RWPE2 (cell line): ENCODE measurements around the gene GALNT7.

ENCODE experiments used
- ATAC-seq: fragments of 200-7000 bp; cut with Tn5 transposase; 3 replicates; pipeline ENCODE4 v1.9.1; 2021; ENCODE audit warnings: low read depth
- DNase-seq: peaks from one replicate; pipeline ENCODE4 v3.0.0-alpha.2; 2020; ENCODE audit warnings: low spot score
- H3K27ac ChIP-seq: fragments of 450-650 bp; 2 replicates; pipeline ENCODE4 v1.5.1; 2017; ENCODE audit warnings: mild to moderate bottlenecking; ENCODE audit not compliant: poor library complexity, severe bottlenecking
- H3K27me3 ChIP-seq: fragments of 250-450 bp; sonication (Bioruptor Pico); 2 replicates; pipeline ENCODE4 v1.5.1; 2021; ENCODE audit warnings: mild to moderate bottlenecking, moderate library complexity; ENCODE audit not compliant: insufficient read depth, poor library complexity, severe bottlenecking
- H3K36me3 ChIP-seq: fragments of 250-450 bp; sonication (Bioruptor Pico); 2 replicates; pipeline ENCODE4 v1.5.1; 2020; ENCODE audit warnings: low read depth, mild to moderate bottlenecking, moderate library complexity
- H3K4me1 ChIP-seq: fragments of 250-450 bp; sonication (Bioruptor Pico); 2 replicates; pipeline ENCODE4 v1.5.1; 2021; ENCODE audit warnings: mild to moderate bottlenecking, moderate library complexity; ENCODE audit not compliant: insufficient read depth, poor library complexity, severe bottlenecking
- H3K4me3 ChIP-seq: fragments of 250-450 bp; sonication (Bioruptor Pico); 2 replicates; pipeline ENCODE4 v1.5.1; 2021; ENCODE audit warnings: mild to moderate bottlenecking, moderate library complexity; ENCODE audit not compliant: severe bottlenecking
- H3K9me3 ChIP-seq: fragments of 250-450 bp; sonication (Bioruptor Pico); 2 replicates; pipeline ENCODE4 v1.5.1; 2021; ENCODE audit warnings: mild to moderate bottlenecking, moderate library complexity; ENCODE audit not compliant: severe bottlenecking
- CTCF ChIP-seq: fragments of 450-650 bp; IDR thresholded peaks from one replicate; pipeline ENCODE4 v1.5.1; 2017; ENCODE audit warnings: mild to moderate bottlenecking, moderate library complexity; ENCODE audit not compliant: poor library complexity, severe bottlenecking

GALNT7 gene

GRCh38 chr4:173169178-173169427 lies 492 bp downstream of the GALNT7 start:
- no peak for TF ChIP-seq CTCF
- 0 out of 2 replicates have a peak, but pooled peaks cover 3% of the 10 kb centered on the region for H3K36me3 ChIP-seq
- H3K27me3 ChIP-seq, result no peaks in the 10 kb centered on the region
- H3K27ac ChIP-seq, result peak overlapping the region; percentile 72
- peak overlapping the region; percentile 86 for H3K4me3 ChIP-seq
- peaks cover 8% of the 10 kb centered on the region for H3K4me1 ChIP-seq
- no peak for DNase-seq
- no peak for ATAC-seq
- no peaks in the 10 kb centered on the region for H3K9me3 ChIP-seq

GRCh38 chr4:173169428-173170181 lies 994 bp downstream of the GALNT7 start:
- H3K4me1 ChIP-seq, result peaks cover 8% of the 10 kb centered on the region
- ATAC-seq (peak; percentile 64), DNase-seq (no peak)
- peak overlapping the region; percentile 86 for H3K4me3 ChIP-seq
- 0 out of 2 replicates have a peak, but pooled peaks cover 3% of the 10 kb centered on the region for H3K36me3 ChIP-seq
- no peaks in the 10 kb centered on the region for H3K9me3 ChIP-seq
- H3K27me3 ChIP-seq, result no peaks in the 10 kb centered on the region
- TF ChIP-seq CTCF, result no peak
- H3K27ac ChIP-seq, result peak overlapping the region; percentile 72

GRCh38 chr4:173170182-173170778 lies 1.7 kb downstream of the GALNT7 start:
- peak overlapping the region; percentile 72 for H3K27ac ChIP-seq

GRCh38 chr4:173171098-173171497 lies 2.5 kb downstream of the GALNT7 start:
- no peaks in the 10 kb centered on the region for H3K27me3 ChIP-seq
- H3K36me3 ChIP-seq, result no peaks in the 10 kb centered on the region
- H3K4me3 ChIP-seq, result no peak overlapping the region
- peaks cover 8% of the 10 kb centered on the region for H3K4me1 ChIP-seq
- DNase-seq (no peak), ATAC-seq (no peak)
- no peaks in the 10 kb centered on the region for H3K9me3 ChIP-seq
- TF ChIP-seq CTCF, result peak; percentile 43
- no peak overlapping the region for H3K27ac ChIP-seq

More at GRCh38 chr4:173170182-173170778, 1.7 kb downstream of the GALNT7 start:
- peak overlapping the region; percentile 86 for H3K4me3 ChIP-seq
- peak; percentile 2; the same call in 1 of the 3 replicates for ATAC-seq
- no peak for TF ChIP-seq CTCF
- peaks cover 8% of the 10 kb centered on the region for H3K4me1 ChIP-seq
- DNase-seq, result no peak
- no peaks in the 10 kb centered on the region for H3K9me3 ChIP-seq
- H3K36me3 ChIP-seq, result 0 out of 2 replicates have a peak, but pooled peaks cover 3% of the 10 kb centered on the region
- H3K27me3 ChIP-seq, result no peaks in the 10 kb centered on the region

GRCh38 chr4:173171987-173172386 lies 3.4 kb downstream of the GALNT7 start:
- Histone ChIP-seq H3K27ac (no peak overlapping the region), H3K4me1 (peaks cover 8% of the 10 kb centered on the region), H3K4me3 (no peak overlapping the region), H3K9me3 (no peaks in the 10 kb centered on the region), H3K36me3 (no peaks in the 10 kb centered on the region), H3K27me3 (no peaks in the 10 kb centered on the region)
- ATAC-seq (no peak), DNase-seq (no peak)
- TF ChIP-seq CTCF, result no peak
